GM10248 (cell line): ENCODE measurements around the gene NUDT14.

ENCODE experiments used
- CTCF ChIA-PET: fragments of 300-600 bp; sonication (Branson Sonifier 250); formaldehyde crosslinking; extraction: SDS; loops from one replicate; lab custom pipeline; 2021; ENCODE audit warnings: antibody characterized with exemption; lab: Yijun Ruan, JAX
- POLR2A ChIA-PET: fragments of 350-650 bp; sonication (Branson Sonifier 250); formaldehyde crosslinking; extraction: SDS; loops from one replicate; lab custom pipeline; 2020; ENCODE audit warnings: antibody characterized with exemption; lab: Yijun Ruan, JAX
- DNase-seq: peaks from one replicate; pipeline ENCODE4 v3.0.0; 2012; ENCODE audit errors: extremely low spot score
- TF ChIP-seq, protein P1 (sequence below): IDR thresholded peaks from 2 replicates; pipeline ENCODE4 v1.5.1; 2012; ENCODE audit warnings: mild to moderate bottlenecking, low read depth; ENCODE audit errors: extremely low read depth, missing control alignments, control extremely low read depth

The NUDT14 gene

DNA sequence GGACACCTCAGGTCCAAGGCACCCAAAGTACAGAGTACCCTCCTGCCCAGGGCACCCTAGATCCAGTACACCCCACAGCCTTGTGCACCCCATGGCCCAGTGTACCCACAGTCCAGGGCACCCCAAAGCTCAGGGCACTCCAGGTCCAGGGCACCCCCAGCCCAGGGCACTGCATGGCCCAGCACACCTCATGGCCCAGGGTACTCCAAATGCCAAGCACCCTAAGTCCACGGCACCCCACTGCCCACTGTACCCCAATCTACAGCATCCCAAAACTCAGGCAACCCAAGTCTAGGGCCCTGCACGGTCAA, 18.5 kb downstream of the NUDT14 start:
- CTCF ChIA-PET, result no interaction called here
- no peak for DNase-seq
- TF ChIP-seq, protein P1, sequence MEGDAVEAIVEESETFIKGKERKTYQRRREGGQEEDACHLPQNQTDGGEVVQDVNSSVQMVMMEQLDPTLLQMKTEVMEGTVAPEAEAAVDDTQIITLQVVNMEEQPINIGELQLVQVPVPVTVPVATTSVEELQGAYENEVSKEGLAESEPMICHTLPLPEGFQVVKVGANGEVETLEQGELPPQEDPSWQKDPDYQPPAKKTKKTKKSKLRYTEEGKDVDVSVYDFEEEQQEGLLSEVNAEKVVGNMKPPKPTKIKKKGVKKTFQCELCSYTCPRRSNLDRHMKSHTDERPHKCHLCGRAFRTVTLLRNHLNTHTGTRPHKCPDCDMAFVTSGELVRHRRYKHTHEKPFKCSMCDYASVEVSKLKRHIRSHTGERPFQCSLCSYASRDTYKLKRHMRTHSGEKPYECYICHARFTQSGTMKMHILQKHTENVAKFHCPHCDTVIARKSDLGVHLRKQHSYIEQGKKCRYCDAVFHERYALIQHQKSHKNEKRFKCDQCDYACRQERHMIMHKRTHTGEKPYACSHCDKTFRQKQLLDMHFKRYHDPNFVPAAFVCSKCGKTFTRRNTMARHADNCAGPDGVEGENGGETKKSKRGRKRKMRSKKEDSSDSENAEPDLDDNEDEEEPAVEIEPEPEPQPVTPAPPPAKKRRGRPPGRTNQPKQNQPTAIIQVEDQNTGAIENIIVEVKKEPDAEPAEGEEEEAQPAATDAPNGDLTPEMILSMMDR, result no peak
- POLR2A ChIA-PET, result no interaction called here

DNA sequence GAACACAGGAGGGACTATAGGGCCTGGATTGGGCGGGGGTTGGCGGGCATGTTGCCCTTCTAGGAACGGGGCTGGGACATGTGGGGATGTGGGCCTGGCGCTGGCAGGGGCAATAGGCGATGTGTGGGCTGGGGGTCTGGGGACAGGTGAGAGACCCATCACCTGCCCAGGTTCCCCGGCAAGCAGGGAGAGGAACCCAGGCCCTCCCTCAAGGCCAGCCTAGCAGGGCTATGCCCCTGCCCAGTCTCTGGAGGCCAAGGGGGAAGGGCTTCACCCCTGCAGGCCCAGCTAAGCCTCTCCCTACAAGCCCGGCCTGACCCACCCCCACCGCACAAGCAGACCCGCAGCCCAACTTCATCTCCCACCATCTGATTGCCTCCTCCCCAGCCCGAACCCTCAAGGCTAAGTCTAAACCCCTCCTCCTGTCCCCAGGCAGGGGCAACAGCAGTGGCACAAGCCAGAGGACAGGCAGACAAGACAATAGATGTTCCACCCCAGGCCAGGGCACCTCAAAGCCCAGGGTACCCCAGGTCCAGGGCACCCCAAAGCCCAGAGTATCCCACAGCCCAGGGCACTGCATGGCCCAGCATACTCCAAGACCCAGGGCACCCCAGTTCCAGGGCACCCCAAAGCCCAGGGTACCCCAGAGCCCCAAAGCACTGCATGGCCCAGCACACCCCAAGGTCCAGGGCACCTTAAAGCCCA, 19.0 kb downstream of the NUDT14 start:
- ChIA-PET POLR2A (no interaction called here), CTCF (no interaction called here)
- peak; percentile 58 for DNase-seq
- TF ChIP-seq, protein P1, result no peak

DNA sequence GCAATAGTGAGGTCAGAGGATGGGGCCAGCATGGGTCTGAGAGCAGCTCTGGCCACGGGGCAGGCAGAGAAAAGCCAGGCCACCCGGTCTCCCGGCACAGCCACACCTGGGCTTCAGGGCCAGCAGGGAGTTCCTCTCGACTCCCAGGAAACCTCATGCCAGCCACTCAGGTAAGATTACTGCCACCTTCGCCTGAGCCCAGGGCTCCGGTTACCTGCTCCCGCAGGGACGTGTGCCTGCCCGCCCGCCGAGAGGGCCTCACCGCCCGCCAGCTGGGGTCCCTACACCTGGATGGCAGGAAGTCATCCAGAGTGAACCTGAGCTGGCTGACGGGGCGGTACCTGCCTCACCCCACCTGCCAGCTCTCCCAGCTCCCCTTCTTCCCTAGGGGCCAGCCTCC, 19.8 kb downstream of the NUDT14 start:
- no peak for DNase-seq
- TF ChIP-seq, protein P1, result no peak
- ChIA-PET CTCF (no interaction called here), POLR2A (no interaction called here)

DNA sequence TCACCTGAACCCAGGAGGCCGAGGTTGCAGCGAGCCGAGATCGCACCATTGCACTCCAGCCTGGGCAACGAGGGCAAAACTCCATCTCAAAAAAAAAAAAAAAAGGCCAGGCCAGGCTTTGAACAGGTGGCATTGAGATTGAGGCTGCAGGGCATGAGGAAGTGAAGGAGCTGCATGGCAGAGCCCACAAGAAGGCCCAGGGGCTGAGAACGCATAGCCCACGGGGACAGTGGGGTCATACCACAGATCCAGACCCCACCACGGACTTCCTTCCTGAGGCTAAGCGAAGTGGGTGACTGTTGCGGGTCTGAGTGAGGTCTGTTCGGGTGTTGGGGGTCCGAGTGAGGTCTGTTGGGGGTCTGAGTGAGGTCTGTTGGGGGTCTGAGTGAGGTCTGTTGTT, 20.3 kb downstream of the NUDT14 start:
- TF ChIP-seq, protein P1, result no peak
- no peak for DNase-seq
- POLR2A ChIA-PET, result no interaction called here
- CTCF ChIA-PET, result no interaction called here

DNA sequence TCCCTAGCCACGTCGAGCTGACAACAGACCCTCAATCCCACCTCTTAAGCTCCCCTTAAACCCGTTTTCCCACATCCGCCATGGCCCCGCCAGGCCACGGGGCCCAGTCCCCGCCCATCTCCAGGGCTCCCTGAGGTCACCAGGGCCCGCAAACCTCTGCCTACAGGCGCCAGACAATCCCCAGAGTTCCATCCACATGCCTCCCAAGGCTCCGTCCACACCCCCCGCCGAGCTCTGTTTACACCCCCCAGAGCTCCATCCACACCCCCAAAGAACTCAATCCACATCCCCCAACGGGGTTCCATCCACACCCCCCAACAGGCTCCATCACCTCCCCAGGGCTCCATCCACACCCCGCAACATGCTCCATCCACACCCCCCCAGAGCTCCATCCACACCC, 21.8 kb downstream of the NUDT14 start:
- TF ChIP-seq, protein P1, result no peak
- DNase-seq, result no peak
- POLR2A ChIA-PET, result no interaction called here
- CTCF ChIA-PET, result no interaction called here

DNA sequence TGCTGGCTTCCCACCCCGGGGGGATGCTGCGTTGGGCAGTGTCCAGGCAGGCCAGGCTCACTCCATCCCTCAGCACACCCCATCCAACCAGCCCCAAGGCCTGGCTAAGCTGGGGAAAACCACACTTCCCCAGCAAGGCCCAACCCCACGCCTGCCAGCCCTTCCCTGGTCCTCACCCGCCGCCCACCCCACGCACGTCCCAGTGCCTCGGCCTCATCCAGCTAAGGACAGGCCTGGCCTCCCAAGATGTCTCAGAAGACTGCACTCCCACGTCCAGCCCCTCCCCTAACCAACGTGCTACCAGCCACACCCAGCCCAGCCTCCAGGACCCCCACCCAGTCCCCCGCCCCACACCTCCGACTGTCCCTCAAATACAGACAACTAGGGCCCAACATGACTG, 22.3 kb downstream of the NUDT14 start:
- POLR2A ChIA-PET, result no interaction called here

More for the DNA sequence above, 22.3 kb downstream of the NUDT14 start:
- DNase-seq, result no peak
- TF ChIP-seq, protein P1, result no peak
- CTCF ChIA-PET, result no interaction called here
